Right renal pelvis (tissue), 4 donors: ENCODE results near the gene SNRPA. TPM values are rescaled to one million over a fixed set of nuclear protein-coding genes. Genes with fewer than 3 reads are reported as not detected.

ENCODE experiments used
- DNase-seq, 4 donors: peaks; one replicate each; pipeline ENCODE4 v3.0.0-alpha.2; 2013; ENCODE audit warnings: low read depth in 4 of 4, low spot score in 3 of 4, missing footprints in 1 of 4
- polyA plus RNA-seq, 4 donors: library from polyadenylated mRNA; unstranded; fragments of 120-200 nt; gene quantifications; one replicate each; pipeline ENCODE4 v1.2.1, GENCODE V29; 2013; ENCODE audit not compliant: insufficient read length in 4 of 4

The SNRPA gene
- polyA plus RNA-seq, 4 donors, result 114 to 126 (median 122) TPM

DNA sequence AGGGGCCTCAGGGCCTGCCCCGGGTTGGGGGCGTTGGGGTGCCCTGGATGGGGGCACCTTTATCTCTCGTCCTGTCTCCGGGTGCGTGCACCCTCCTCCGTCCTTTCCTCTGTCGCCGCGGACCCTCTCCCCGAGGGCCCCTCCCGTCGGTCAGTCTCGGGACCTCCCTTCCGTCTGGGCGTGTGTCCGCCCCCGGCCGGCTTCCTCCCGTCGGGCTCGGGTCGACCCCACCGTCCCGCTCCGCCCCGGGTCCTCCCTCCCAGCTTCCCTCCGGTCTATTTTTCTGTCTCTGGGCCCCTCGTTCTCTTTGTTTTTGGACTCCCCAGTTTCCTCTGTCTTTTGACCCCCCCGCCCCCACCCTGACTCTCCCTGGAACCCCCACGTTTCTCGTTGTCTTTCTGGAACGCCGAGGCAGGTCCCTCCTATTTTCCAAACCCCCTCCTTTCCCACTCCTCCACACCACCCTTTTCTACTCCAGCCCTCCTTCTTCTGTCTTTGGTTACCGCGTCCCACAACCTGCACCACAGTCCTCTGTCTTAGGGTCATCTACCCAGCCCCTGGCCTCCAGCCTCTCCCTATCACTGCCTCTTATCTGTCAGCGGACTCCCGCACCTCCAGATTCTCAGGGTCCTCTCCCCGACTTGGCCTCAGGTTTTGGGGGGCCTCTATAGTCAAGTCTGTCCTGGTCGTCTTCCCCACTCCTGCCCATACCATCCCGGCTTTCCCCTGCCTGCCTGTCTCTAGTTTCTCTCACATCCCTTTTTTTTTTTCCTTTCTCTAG, 48.7 kb downstream of the SNRPA start:
- no peak for DNase-seq

DNA sequence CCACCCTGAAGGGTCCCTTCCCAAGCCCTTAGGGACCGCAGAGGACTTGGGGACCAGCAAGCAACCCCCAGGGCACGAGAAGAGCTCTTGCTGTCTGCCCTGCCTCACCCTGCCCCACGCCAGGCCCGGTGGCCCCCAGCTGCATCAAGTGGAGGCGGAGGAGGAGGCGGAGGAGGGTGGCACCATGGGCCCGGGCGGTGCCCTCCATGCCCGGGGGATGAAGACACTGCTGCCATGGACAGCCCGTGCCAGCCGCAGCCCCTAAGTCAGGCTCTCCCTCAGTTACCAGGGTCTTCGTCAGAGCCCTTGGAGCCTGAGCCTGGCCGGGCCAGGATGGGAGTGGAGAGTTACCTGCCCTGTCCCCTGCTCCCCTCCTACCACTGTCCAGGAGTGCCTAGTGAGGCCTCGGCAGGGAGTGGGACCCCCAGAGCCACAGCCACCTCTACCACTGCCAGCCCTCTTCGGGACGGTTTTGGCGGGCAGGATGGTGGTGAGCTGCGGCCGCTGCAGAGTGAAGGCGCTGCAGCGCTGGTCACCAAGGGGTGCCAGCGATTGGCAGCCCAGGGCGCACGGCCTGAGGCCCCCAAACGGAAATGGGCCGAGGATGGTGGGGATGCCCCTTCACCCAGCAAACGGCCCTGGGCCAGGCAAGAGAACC, 49.5 kb downstream of the SNRPA start:
- DNase-seq, result no peak

DNA sequence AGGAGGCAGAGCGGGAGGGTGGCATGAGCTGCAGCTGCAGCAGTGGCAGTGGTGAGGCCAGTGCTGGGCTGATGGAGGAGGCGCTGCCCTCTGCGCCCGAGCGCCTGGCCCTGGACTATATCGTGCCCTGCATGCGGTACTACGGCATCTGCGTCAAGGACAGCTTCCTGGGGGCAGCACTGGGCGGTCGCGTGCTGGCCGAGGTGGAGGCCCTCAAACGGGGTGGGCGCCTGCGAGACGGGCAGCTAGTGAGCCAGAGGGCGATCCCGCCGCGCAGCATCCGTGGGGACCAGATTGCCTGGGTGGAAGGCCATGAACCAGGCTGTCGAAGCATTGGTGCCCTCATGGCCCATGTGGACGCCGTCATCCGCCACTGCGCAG, 50.0 kb downstream of the SNRPA start:
- DNase-seq, result no peak

DNA sequence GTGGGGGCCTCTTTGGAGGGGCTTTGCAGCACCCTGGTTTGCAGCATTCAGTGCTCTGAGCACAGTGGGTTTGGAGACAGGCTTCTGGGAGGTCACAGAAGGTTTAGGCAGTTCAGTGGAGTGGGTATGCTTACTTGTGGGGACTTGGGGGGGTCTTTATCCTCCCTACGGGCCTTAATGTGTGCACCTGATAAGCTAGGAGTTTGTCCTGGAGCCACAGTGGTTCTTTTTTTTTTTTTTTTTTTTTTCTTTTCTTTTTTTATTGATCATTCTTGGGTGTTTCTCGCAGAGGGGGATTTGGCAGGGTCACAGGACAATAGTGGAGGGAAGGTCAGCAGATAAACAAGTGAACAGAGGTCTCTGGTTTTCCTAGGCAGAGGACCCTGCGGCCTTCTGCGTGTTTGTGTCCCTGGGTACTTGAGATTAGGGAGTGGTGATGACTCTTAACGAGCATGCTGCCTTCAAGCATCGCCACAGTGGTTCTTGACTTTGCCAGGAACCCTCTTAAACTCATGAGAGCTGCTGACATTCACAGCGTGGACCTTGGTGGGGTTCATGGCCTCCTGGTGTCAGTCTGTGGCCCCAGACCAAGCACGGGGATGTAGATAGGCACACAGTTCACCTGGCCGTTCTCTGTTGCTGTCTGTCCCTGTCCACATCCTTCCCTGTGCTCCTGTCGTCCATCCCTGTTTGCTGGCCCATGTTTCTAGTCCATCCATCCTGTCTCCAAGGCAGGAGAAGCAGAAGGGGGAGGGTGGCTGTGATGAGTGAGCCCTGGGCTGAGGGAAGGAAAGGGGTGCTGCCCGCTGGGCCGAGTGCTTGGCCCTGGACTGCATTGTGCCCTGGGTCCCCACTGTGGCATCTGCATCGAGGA, 50.7 kb downstream of the SNRPA start:
- DNase-seq, result no peak

DNA sequence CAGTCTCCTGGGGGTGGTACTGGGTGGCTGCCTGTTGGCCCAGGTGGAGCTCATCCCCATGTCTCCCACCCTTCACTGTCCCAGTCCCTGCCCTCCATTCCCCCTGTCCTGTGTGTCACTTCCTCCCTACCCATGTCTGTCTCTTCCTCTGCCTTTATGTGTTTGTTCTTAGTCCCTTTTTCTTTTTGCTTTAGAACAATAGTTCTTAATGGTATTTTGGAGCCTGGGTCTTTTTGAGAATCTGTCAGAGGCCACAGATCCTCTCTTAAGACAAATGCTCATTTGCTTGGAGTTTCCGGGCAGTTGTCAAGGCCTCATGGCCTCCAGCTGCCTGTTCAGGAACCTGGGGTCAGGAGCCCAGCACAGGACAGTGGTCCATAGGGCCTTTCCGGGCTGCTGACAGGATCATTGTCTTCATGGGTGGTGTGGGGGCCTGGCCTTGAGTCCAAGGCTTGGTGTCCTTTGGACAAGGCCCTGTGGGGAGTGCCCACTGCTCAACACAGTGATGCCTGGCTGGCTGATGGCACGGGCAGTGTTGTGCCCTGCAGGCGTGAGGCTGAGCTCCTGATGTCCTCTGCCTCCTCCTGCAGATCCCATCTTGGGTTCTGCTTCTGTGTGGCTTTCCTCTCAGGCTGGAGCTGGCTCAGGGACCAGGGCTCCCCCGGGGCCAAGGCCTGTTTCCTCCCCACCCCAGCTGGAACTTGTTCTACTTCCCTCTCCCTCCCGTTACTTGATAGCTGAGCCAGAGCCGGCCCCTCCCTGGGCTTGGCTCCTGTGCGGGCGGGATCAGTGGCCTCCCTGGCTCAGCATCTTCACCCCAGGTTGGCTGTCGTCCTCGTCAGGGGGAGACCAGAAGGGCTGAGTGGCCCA, 51.5 kb downstream of the SNRPA start:
- no peak for DNase-seq

DNA sequence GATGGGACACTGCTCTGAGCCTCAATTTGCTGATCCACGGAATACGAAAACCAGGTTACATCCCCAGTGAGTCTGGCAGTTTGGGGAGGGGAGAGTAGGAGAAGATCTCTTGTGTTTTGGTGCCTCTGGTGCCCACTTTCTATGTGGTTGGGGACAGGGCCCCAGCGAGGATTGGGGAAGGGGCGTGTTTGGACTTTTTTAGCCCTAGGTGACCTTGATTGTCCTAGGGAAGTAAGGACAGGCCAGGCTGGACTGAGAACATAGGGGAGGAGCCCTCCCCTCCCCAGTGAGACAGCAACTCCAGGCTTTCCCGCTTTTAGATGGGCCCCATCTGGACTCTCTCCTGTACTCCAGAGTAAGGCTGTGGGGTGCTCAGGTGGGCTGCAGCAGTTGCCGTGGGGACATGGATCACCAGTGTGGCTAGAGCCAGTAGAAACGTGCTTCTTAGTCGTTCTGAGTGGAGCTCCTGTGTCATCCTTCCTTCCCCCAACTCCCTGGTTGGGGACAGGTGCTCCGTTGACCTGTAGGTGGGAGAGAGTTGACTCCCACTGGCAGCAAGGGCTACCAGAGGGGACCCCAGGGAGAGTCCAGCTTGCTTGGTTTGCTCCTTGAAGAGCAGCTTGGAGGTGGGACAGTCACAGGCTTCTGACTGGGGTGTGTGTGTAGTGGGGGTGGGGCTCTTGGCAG, 52.3 kb downstream of the SNRPA start:
- no peak for DNase-seq

DNA sequence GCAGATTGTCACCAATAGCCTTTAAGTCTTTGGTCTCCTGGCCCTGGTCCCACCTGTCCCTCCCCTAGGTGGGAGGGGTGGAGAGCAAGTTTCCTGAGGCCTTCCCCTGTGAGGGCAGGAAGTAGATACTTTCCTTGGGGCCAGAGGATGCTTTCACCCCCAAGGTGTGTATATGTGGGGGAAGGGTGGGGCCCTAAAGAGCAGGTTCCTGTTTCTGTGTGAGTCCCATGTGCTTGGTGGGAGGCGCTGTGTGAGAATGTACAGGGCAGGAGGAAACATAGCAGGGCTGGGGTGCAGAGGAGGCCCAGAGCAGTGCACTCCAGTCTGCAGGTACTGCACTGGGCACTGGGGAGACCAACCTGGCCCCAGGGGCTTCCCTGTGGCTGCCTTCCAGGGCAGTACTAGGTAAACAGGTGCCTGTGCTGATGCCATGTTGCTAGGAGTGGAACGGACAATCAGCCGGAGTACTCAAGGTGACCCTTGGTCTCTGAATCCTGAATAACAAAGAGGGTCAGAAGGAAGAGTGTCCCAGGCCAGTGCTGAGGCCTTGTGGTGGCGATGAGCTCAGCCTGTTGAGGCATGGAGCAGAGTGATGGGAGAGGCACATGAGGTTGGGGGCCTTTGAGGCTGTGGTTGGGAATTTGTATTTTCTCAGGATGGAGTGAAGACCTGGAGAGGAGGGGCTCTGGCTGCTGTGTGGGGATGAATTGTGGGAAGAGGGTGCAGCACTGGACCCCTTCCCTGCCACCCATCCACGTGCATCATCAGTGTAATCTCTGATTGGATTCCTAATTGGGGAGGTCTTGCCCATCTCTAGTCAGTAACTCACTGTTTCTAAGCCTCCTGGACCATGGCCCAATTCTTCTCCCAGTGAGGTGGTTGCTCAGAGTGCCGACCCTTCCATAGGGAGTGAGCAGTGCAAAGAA, 53.1 kb downstream of the SNRPA start:
- no peak for DNase-seq

DNA sequence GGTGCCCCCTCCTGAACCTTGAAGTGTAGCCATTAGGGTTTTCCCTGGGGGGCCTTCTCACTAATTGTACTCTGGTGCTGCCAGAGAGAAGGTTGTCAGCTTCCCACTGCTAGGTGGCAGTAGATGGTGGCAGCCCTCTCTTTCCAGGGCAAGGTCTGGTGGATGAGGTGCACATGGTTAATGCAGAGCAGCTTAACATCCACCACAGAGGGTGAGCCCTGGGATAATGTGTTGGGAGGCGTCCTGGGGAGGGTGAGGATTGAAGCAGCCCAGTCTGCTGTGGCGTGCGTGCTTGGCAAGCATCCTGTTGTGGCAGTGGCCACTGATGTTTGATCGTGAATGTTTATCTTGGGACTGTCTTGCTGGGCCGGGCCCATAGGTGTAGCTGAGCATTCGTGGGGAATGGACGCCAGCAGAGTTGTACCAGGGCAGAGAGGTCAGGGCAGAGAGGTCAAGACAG, 53.8 kb downstream of the SNRPA start:
- DNase-seq, result no peak

DNA sequence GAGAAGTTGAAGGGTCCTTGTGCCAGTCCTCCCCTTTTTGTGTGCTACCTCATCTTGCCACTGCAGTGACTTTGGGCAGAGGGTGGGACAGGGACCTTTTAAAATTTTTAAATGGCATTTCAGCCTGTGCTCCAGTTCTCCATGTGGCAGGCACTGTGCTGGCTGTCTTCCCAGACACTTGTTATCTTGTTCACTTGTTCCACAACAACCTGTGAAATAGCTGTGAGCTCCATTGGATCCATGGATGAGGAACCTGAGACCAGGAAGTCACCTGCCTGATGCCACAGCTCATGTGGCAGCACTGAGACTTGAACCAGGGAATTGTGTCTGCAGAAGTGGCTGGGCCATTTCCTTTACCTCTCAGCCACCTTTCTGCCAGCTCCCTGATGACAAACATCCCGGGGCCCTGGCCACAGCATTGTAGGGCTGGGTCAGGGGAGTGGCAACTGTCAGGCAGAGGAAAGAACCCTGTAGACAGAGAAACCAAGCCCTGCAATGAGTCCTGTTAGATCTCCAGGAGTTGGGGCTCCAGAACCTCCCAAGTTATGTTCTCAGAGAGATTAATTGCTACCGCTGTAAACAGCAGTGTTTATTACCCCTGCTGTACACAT, 54.4 kb downstream of the SNRPA start:
- DNase-seq, result no peak

DNA sequence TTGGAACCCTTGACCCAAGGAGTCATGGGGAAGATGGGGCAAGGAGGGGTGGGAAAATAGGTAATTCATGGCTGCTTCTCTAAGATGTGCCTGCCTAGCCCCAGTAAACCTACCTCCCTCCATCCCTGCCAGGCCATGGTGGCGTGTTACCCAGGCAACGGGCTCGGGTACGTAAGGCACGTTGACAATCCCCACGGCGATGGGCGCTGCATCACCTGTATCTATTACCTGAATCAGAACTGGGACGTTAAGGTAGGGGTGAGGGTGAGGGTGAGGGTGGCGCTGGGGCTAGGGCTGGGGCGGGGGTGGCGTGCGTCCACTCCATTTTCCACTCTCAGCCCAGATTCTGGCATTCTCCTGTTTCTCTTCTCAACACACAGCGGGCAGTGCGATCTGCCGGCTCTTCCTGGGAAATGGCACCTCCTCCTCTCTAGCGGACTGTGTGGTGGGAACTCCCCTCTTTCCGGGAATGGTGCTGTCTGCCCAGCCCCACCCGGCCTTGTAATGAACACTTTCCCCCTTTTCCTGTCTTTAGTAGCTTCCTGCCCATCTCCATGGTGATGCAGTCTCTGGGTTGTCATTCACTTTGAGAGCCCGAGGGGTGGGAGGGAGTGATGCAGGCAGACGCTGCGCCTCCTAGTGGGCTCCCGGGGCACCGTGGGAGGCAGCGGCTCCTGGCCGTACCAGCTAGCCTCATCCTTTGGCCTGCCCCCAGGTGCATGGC, 55.6 kb downstream of the SNRPA start:
- peak; percentile 73 to 90 (median 88) for DNase-seq

DNA sequence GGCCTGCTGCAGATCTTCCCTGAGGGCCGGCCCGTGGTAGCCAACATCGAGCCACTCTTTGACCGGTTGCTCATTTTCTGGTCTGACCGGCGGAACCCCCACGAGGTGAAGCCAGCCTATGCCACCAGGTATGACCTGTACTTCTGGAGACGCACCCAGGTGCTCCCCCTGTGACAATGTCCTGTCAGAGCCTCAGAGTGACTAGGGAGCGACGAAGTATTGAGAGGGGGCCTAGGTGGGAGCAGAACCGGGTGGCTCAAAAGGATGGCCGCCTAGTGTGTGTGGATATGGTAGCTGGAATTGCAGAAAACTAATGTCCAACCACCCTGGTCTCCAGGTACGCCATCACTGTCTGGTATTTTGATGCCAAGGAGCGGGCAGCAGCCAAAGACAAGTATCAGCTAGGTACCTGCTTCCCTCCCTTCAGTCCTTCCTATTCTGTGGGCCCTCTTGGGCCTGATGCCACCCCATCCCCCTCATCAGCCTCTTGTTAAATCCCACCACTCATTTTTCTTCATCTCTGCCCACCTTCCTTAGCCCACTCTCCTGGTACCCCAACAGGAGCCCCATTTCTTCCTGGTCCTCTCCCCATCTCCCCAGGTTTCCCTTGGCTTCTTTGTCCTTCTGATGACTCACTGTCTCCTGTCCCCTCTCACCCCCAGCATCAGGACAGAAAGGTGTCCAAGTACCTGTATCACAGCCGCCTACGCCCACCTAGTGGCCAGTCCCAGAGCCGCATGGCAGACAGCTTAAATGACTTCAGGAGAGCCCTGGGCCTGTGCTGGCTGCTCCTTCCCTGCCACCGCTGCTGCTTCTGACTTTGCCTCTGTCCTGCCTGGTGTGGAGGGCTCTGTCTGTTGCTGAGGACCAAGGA, 56.4 kb downstream of the SNRPA start:
- no peak for DNase-seq

DNA sequence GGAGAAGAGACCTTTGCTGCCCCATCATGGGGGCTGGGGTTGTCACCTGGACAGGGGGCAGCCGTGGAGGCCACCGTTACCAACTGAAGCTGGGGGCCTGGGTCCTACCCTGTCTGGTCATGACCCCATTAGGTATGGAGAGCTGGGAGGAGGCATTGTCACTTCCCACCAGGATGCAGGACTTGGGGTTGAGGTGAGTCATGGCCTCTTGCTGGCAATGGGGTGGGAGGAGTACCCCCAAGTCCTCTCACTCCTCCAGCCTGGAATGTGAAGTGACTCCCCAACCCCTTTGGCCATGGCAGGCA, 57.0 kb downstream of the SNRPA start:
- DNase-seq, result no peak

DNA sequence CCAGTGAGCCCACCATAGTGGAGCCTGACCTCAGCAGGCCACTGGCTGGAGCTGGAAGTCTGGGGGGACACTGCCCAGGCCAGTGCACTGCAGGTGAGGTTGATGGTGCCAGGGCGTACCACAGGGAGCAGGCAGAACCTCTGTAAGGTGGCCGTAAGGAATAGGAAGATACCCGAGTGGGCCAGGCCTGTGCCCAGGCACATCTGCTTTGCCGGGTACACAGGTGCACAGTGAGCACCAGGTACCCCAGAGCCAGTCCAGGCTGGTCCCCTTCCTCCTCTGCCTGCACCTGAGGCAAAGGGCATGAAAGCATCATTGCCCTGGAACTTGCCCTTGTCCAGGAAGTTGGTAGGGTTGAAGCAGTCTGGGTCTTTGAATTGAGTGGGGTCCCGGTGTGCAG, 57.5 kb downstream of the SNRPA start:
- no peak for DNase-seq

DNA sequence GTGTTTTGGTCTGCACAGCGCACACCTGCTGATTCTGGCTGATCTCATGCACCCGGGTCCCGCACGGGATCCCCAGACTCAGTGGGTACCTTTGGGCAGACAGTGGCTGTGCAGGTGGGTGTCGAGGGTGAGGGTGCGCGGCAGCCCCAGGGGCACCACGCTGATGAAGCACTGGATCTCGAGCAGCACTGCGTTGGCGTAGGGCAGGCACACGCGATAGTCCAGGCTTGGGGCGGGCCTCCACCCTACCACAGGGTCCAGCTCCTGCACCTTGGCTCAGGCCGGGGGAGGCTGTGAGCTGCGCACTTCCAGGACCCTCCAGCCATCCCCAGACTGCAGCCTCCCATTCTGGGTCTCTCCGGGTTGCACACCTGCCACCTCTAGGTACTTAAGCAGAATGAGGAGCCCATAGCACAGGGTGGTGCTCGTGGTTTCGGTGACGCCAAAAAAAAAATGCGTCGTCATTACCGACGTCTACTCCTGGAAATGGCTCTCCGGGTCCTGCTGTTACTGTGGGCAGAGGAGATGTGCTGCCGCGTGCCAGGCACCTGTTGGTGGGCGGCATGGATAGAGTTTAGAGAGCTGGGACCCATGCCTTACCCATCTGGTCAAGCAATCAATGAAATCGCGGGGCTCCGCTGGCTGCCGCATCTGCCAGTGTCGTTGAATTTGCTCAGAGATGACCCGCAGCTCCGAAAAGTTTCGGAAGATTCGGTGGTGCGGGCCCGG, 58.5 kb downstream of the SNRPA start:
- no peak for DNase-seq

DNA sequence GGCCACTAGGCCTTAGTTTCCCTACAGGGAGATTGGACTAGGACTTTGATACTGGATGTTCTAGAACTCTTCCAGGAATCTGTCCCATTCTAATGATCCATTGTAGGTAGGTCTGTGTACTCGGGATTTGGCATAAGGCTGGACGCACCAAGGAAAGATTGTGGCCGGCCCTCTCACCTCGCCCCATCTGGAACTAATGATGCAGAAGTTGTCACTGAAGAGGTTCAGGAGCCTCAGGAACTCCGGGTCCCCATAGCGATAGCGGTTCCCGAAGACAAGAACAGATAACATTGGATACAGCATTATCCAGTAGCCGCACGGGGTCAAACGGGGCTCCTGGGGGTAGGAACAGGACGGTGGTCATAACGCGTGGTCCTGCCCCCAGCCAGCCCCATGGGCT, 59.2 kb downstream of the SNRPA start:
- DNase-seq, result no peak
